MM.1S (cell line): ENCODE data around the gene CLDN20.
"Not testable (repeated sequence)": the region's sequence is repeated elsewhere in the genome, so short reads cannot be mapped to it uniquely, and the experiment has no call there.

ENCODE experiments used
- CTCF ChIP-seq: fragments of 300-600 bp; sonication (generic); IDR thresholded peaks from 2 replicates; pipeline ENCODE4 v1.5.1; 2016; ENCODE audit warnings: antibody characterized with exemption, low read length, mixed read lengths
- EZH2 ChIP-seq: fragments of 300-600 bp; sonication (generic); optimal IDR thresholded peaks from 2 replicates; pipeline ENCODE3; 2017; ENCODE audit warnings: low read depth, mild to moderate bottlenecking, antibody characterized with exemption, low read length, mixed read lengths
- EZH2phosphoT487 ChIP-seq: fragments of 300-600 bp; sonication (generic); IDR thresholded peaks from 2 replicates; pipeline ENCODE4 v1.6.1; 2018; ENCODE audit warnings: antibody characterized with exemption, low read length

- TF ChIP-seq EZH2phosphoT487, EZH2: not testable (repeated sequence)
- peak; percentile 31 for TF ChIP-seq CTCF
Observed at GRCh38 chr6:155268088-155268867, 4.5 kb downstream of the CLDN20 start.
